Measurements from ENCODE around the gene CCSER2. TPM values are rescaled to one million over a fixed set of nuclear protein-coding genes. Genes with fewer than 3 reads are reported as not detected.
"Not testable (repeated sequence)": the region's sequence is repeated elsewhere in the genome, so short reads cannot be mapped to it uniquely, and the experiment has no call there.

CCSER2 gene, protein sequence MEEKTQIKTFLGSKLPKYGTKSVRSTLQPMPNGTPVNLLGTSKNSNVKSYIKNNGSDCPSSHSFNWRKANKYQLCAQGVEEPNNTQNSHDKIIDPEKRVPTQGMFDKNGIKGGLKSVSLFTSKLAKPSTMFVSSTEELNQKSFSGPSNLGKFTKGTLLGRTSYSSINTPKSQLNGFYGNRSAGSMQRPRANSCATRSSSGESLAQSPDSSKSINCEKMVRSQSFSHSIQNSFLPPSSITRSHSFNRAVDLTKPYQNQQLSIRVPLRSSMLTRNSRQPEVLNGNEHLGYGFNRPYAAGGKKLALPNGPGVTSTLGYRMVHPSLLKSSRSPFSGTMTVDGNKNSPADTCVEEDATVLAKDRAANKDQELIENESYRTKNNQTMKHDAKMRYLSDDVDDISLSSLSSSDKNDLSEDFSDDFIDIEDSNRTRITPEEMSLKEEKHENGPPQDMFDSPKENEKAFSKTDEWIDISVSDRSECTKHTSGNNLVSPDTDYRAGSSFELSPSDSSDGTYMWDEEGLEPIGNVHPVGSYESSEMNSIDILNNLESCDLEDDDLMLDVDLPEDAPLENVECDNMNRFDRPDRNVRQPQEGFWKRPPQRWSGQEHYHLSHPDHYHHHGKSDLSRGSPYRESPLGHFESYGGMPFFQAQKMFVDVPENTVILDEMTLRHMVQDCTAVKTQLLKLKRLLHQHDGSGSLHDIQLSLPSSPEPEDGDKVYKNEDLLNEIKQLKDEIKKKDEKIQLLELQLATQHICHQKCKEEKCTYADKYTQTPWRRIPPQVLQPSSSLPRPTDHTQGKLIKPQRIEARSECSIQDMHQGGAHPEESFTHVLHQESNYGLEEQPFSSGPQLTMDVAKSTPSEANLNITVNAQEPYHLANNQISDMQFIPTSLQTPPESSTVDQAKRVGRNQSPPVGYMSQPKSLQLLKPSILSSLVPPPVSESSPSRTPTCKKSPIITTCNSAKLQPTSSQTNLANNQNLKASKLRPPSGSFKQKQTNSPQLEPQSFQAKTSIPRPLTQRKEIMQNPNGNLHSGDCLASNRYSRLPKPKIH
- 10 to 100 TPM; 23.6 to 28.5 (median 26.6) TPM for polyA plus RNA-seq (ENCODE audit: insufficient read length in 4 of 4)

GRCh38 chr10:84328418-84329195 is at the start of gene CCSER2:
TSS of gene CCSER2 (plus strand) at chr10:84328589. CDS start at chr10:84371053, 42,464 bp downstream.
- peak; percentile 55 to 87 (median 77) for DNase-seq (ENCODE audit: low read depth in 4 of 4, low spot score in 2 of 4)

- DNase-seq (ENCODE audit: low read depth in 4 of 4, low spot score in 2 of 4), result not testable (repeated sequence)
These were observed 48.4 kb upstream of the CCSER2 start for GRCh38 chr10:84279876-84280475.

DNA sequence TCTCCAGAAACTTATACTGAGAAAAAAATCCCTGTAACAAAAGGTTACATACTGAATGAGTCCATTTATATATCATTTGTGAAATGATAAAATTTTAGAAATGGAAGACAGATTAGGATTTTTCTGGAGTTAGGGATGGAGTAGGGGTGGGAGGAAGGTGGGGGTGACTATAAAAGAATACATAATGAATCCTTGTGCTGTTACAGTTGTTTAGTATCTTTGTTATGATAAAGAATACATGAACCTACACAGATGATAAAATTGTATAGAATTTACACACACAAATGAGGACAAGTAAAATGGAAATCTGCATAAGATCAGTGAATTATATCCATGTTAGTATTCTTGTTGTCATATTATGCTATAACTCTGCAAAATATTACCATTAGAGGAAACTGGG is 41.7 kb upstream of the CCSER2 start:
- DNase-seq (ENCODE audit: low read depth in 4 of 4, low spot score in 2 of 4), result no peak

DNA sequence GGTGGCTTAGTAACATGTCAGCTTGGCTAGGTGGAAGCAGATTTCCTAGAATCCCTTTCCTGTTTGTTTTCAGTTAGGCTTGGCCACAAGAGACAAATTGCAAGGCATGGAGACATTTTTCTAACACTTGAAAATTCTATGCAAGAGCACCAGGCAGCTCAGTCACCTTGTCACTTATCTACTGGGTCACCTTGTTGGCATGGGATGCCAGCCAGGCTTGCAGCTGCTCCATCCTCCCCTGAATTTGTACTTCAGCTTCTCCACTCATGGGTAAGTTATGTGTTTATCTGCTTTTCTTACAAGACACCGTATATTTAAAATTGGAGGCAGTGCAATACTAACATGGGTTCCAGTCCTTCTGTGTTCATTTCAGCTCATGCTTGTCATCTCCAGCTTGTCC is 40.2 kb upstream of the CCSER2 start:
- no peak for DNase-seq (ENCODE audit: low read depth in 4 of 4, low spot score in 2 of 4)

GRCh38 chr10:84289521-84290200 is 38.7 kb upstream of the CCSER2 start:
- DNase-seq (ENCODE audit: low read depth in 4 of 4, low spot score in 2 of 4), result no peak

GRCh38 chr10:84290235-84290634 is 38.2 kb upstream of the CCSER2 start:
- no peak for DNase-seq (ENCODE audit: low read depth in 4 of 4, low spot score in 2 of 4)

DNA sequence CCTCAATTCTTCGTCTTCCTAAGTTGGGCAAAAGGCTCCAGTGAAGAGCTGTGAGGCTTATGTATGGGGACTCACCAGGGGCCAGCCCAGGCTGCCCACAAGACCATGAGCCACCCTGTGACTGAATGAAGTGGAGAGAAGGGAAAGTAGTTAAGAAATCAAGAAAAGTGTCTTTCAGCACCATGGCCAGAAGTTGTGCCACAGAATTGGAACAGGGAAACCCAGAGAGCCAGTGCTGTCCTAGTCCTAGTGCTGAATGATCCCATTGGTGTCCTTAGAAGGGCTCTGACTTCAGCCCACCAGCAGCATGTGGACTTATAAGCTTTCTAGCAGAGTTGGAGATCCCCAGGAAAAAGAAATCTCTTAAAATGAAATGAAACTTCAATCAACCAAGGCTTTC is 37.0 kb upstream of the CCSER2 start:
- peak in 3 of 4 donors; percentile 36 to 70 (median 37) for DNase-seq (ENCODE audit: low read depth in 4 of 4, low spot score in 2 of 4)

DNA sequence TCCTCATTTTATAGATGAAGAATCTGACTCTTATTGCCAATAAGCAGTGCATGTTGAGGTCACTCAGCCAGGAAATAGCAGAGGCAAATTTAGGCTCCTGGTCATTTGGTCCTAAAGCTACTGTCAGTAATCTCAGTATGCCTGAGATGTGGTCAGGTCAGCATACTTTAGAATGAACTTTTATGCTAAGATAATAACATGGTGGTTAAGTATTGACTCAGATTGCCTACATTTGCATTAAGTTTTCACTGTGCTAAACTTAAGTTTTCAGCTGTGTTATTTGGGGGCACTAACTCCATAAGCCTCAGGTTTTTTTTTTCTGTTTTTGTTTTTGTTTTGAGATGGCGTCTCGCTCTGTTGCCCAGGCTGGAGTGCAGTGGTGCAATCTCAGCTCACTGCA is 35.9 kb upstream of the CCSER2 start:
- DNase-seq (ENCODE audit: low read depth in 4 of 4, low spot score in 2 of 4), result no peak

GRCh38 chr10:84293171-84293570 is 35.2 kb upstream of the CCSER2 start:
- no peak for DNase-seq (ENCODE audit: low read depth in 4 of 4, low spot score in 2 of 4)

GRCh38 chr10:84293574-84294016 is 34.8 kb upstream of the CCSER2 start:
- DNase-seq (ENCODE audit: low read depth in 4 of 4, low spot score in 2 of 4), result no peak

GRCh38 chr10:84294766-84295447 is 33.5 kb upstream of the CCSER2 start:
- no peak for DNase-seq (ENCODE audit: low read depth in 4 of 4, low spot score in 2 of 4)

DNA sequence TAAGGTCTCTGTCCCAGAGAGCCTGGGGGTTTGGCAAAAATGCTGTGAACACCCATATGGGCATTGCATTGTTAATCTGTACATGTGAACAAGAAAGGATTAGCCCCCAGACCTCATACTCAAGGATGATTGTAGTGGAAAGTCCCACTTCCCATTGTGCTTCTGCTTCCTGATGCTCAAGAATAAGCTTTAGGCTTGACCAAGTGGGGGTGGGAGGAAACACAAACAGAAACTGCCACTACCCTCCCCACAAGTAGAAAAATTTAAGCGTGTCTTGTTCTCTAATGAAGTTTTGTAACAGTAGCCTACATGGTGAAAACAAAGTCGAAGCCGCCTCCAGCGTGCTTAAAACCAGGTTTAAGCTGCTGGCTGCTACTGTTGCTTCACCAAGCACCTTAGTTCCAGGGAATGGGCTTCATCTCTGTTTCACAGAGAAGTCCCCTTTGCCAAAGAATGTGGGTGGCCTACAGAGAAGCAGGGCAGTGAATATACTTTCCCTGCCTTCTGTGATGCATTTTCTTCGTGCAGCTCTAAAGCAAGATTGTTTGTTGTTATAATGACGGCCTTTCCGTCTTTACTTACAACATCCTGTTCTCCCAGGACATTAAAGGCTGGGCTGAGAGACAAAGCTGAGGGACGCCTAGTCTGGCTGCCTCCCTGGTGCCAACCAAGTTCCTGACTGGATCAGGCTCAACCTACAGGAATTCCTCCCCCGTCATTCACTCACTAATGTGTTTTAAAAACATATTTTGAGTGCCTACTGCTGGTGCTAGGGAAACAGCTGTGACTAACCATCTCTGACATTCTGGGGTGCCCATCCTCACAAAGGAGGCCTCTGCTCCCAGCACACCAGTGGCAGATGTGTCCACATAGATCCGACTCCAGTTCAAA is 32.1 kb upstream of the CCSER2 start:
- DNase-seq (ENCODE audit: low read depth in 4 of 4, low spot score in 2 of 4), result no peak

- no peak for DNase-seq (ENCODE audit: low read depth in 4 of 4, low spot score in 2 of 4)
These were observed 30.3 kb upstream of the CCSER2 start for GRCh38 chr10:84298057-84298456.

DNA sequence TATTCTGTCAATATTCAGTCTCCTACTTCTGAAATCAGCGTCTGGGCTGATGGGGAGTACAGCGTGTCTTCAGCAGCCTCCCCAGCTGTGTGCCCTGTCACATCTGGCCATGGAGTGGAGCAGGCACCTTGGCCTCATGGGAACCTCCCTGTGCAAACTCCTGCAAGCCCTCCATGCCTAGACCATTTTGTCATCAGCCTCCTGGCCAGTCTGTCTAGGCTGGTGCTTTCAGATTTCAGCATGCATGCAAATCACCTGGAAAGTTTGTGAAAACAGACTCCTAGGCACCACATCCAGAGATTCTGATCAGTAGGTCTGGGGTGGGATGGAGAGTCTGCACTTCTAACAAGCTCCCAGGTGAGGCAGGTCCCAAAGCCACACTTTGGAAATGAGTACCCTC is 26.2 kb upstream of the CCSER2 start:
- no peak for DNase-seq (ENCODE audit: low read depth in 4 of 4, low spot score in 2 of 4)

DNA sequence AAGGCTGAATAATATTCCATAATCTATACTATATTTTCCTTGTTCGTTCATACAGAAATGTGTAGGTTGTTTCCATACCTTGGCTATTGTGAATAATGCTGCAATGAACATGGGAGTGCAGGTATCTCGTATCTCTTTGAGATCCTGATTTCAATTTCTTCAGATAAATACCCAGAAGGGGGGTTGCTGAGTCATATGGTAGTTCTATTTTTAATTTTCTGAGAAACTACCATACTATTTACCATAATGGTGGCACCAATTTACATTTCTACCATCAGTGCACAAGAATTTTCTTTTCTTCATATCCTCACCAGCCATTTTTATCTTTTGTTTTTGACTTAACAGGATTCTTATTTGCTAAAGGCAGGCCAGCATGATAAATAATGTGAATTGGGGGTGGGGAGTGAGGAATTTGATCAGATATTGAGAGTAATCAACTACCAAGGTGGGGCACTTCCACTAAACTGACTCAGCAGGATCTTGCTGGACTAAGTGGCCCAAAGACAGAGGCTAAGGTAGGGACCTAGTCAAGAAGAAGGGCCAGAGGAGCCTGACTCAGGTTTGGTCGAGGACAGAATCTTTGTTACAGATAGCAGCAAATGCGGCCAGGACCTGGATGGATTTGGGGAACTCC is 21.5 kb upstream of the CCSER2 start:
- DNase-seq (ENCODE audit: low read depth in 4 of 4, low spot score in 2 of 4), result no peak

DNA sequence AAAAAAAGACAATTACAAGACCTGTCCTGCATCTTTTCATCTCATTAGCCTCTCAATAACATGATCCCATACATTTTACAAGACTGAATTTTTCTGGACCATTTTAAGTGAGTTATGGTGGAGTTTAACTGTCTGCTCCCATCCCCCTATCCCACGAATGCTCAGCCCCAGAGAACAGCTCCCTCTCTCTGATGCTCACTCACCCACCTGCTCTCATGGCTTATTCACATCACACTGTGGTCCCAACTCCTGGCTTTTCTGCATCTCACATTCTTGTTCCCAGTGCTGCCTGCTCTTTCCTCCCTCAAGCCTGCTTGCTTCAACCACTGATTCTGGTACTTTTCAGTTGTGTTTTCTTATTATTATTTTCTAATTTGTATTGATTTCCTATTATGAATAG is 20.4 kb upstream of the CCSER2 start:
- DNase-seq (ENCODE audit: low read depth in 4 of 4, low spot score in 2 of 4), result no peak

Data from left renal cortex interstitium (tissue), 4 donors.